OCI-LY1 (cell line): Measurements from ENCODE around the gene METTL8.

Source experiments
- H2AFZ ChIP-seq: fragments of 200-600 bp; sonication (generic), shearing (Covaris generic); 2 replicates; pipeline ENCODE4 v1.6.0; 2014; ENCODE audit warnings: antibody characterized with exemption, mild to moderate bottlenecking, low read length
- H3F3A ChIP-seq: fragments of 200-600 bp; sonication (generic), shearing (Covaris generic); 2 replicates; pipeline ENCODE4 v1.6.0; 2014; ENCODE audit warnings: mild to moderate bottlenecking, antibody characterized with exemption, low read length, moderate library complexity; ENCODE audit not compliant: insufficient read depth
- H3K27ac ChIP-seq: fragments of 200-600 bp; sonication (generic); 2 replicates; pipeline ENCODE4 v1.5.1; 2014; ENCODE audit warnings: low read length, mixed run types, mild to moderate bottlenecking, low read depth; ENCODE audit not compliant: poor library complexity, severe bottlenecking
- H3K27me3 ChIP-seq: fragments of 200-600 bp; sonication (generic); 2 replicates; pipeline ENCODE4 v1.6.0; 2014; ENCODE audit warnings: antibody characterized with exemption, mild to moderate bottlenecking, low read length, moderate library complexity; ENCODE audit not compliant: insufficient read depth
- H3K36me3 ChIP-seq: fragments of 200-600 bp; sonication (generic); 2 replicates; pipeline ENCODE4 v1.6.1; 2014; ENCODE audit warnings: mild to moderate bottlenecking, antibody characterized with exemption, low read length, moderate library complexity, mixed read lengths; ENCODE audit not compliant: insufficient read depth
- H3K4me1 ChIP-seq: fragments of 200-600 bp; sonication (generic); 2 replicates; pipeline ENCODE4 v1.5.1; 2014; ENCODE audit warnings: mild to moderate bottlenecking, low read length, moderate library complexity; ENCODE audit not compliant: insufficient read depth, severe bottlenecking
- H3K4me2 ChIP-seq: fragments of 200-600 bp; sonication (generic), shearing (Covaris generic); 2 replicates; pipeline ENCODE4 v1.6.1; 2014; ENCODE audit warnings: low read length
- H3K4me3 ChIP-seq: fragments of 200-600 bp; sonication (generic); 2 replicates; pipeline ENCODE4 v1.5.1; 2014; ENCODE audit warnings: low read length, low read depth, mild to moderate bottlenecking, mixed read lengths; ENCODE audit not compliant: poor library complexity, severe bottlenecking
- H3K79me2 ChIP-seq: fragments of 200-600 bp; shearing (Covaris generic); 2 replicates; pipeline ENCODE4 v1.6.1; 2016; ENCODE audit warnings: mixed run types, low read length, mixed read lengths; ENCODE audit not compliant: insufficient read depth
- H3K9ac ChIP-seq: fragments of 200-600 bp; sonication (generic), shearing (Covaris generic); 2 replicates; pipeline ENCODE4 v1.6.1; 2014; ENCODE audit warnings: mild to moderate bottlenecking, low read length, mixed read lengths
- H3K9me2 ChIP-seq: fragments of 200-600 bp; sonication (generic), shearing (Covaris generic); 2 replicates; pipeline ENCODE4 v1.6.1; 2014; ENCODE audit warnings: low read depth, mild to moderate bottlenecking, low read length, mixed read lengths
- H3K9me3 ChIP-seq: fragments of 200-600 bp; shearing (Covaris generic); 2 replicates; pipeline ENCODE4 v1.6.1; 2014; ENCODE audit warnings: low read length, mixed read lengths
- H4K20me1 ChIP-seq: fragments of 200-600 bp; sonication (generic), shearing (Covaris generic); 2 replicates; pipeline ENCODE4 v1.6.0; 2016; ENCODE audit warnings: mild to moderate bottlenecking, low read length; ENCODE audit not compliant: insufficient read depth
- CTCF ChIP-seq: fragments of 200-600 bp; sonication (generic), shearing (Covaris generic); IDR thresholded peaks from 2 replicates; pipeline ENCODE4 v1.5.1; 2017; ENCODE audit warnings: mild to moderate bottlenecking, antibody characterized with exemption, low read length, moderate library complexity, mixed read lengths
- EZH2 ChIP-seq: fragments of 200-600 bp; sonication (generic), shearing (Covaris generic); IDR thresholded peaks from 2 replicates; pipeline ENCODE4 v1.8.0; 2017; ENCODE audit warnings: borderline replicate concordance, mixed run types, mild to moderate bottlenecking, antibody characterized with exemption, low read length, moderate library complexity, mixed read lengths

Gene METTL8

GRCh38 chr2:171310889-171311288 lies 122.9 kb downstream of the METTL8 start:
- H3K79me2 ChIP-seq = no peaks in the 10 kb centered on the region
- H4K20me1 ChIP-seq = no peaks in the 10 kb centered on the region
- H3K27ac ChIP-seq = no peak overlapping the region
- H3K4me2 ChIP-seq = no peak overlapping the region
- no peaks in the 10 kb centered on the region for H3F3A ChIP-seq
- TF ChIP-seq CTCF (no peak), EZH2 (no peak)
- no peaks in the 10 kb centered on the region for H3K36me3 ChIP-seq
- H3K9ac ChIP-seq = no peak overlapping the region
- H3K27me3 ChIP-seq = no peaks in the 10 kb centered on the region
- peaks cover 9% of the 10 kb centered on the region for H3K9me3 ChIP-seq
- no peak overlapping the region for H3K4me3 ChIP-seq
- H3K9me2 ChIP-seq = no peaks in the 10 kb centered on the region
- peaks cover 16% of the 10 kb centered on the region for H3K4me1 ChIP-seq
- H2AFZ ChIP-seq = no peak overlapping the region

- H4K20me1 ChIP-seq = no peaks in the 10 kb centered on the region
- H3K9me3 ChIP-seq = peaks cover 9% of the 10 kb centered on the region
- H3K4me2 ChIP-seq = no peak overlapping the region
- no peaks in the 10 kb centered on the region for H3K27me3 ChIP-seq
- no peaks in the 10 kb centered on the region for H3K79me2 ChIP-seq
- no peak overlapping the region for H2AFZ ChIP-seq
- no peaks in the 10 kb centered on the region for H3K9me2 ChIP-seq
- TF ChIP-seq CTCF = no peak
- no peak for TF ChIP-seq EZH2
- H3K27ac ChIP-seq = no peak overlapping the region
- no peak overlapping the region for H3K9ac ChIP-seq
- no peaks in the 10 kb centered on the region for H3F3A ChIP-seq
- H3K36me3 ChIP-seq = no peaks in the 10 kb centered on the region
- H3K4me3 ChIP-seq = no peak overlapping the region
- peaks cover 10% of the 10 kb centered on the region for H3K4me1 ChIP-seq
These were observed 124.1 kb downstream of the METTL8 start for GRCh38 chr2:171309455-171310286.

- Histone ChIP-seq H3K4me1 (peaks cover 9% of the 10 kb centered on the region), H3K9me3 (peaks cover 9% of the 10 kb centered on the region), H3F3A (no peaks in the 10 kb centered on the region), H3K4me2 (no peak overlapping the region), H3K79me2 (no peaks in the 10 kb centered on the region), H3K4me3 (no peak overlapping the region), H3K9ac (no peak overlapping the region), H3K9me2 (no peaks in the 10 kb centered on the region), H2AFZ (no peak overlapping the region), H4K20me1 (no peaks in the 10 kb centered on the region), H3K27me3 (no peaks in the 10 kb centered on the region), H3K36me3 (no peaks in the 10 kb centered on the region), H3K27ac (peak overlapping the region; percentile 30)
- TF ChIP-seq CTCF = no peak
- no peak for TF ChIP-seq EZH2
These were observed 125.3 kb downstream of the METTL8 start for GRCh38 chr2:171308280-171309054.
